ENCODE measurements around the gene RASL11A. TPM values are rescaled to one million over a fixed set of nuclear protein-coding genes. Genes with fewer than 3 reads are reported as not detected.

Gene RASL11A
- total RNA-seq, 1 experiment from 2014 or later = 2.7 TPM

DNA sequence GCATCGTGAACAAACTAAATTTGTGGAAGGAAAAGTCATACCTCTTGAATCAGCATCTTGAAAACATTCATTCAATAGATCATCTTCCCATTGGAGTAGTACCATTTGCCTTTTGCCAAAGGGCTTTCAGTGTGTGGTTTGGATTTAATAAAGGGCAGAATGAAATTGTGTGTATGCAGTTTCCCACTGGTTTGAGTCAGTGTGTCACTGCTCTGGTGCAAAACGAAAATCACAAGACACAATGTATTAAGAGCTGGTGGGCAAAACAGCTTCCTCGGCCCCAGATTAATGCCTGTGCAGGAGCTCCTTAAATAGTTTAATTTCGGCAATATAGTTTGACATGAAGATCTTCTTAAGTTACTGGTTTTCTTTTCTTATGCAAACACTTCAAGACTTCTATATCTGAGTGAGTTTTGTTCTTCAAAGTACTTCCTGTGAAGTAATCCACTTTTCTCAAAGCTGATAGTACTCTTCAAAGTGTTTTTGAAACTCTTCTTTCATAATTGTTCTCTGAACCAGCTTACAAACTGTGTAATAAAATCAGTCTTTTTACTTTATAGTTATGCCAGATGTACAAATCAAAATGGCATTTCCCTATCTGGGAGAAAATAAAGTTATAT is 32.1 kb downstream of the RASL11A start:
- H3K23ac ChIP-seq (ENCODE audit: insufficient read length, low read depth, low read length) = no peak overlapping the region
- no peak overlapping the region for H4K91ac ChIP-seq (ENCODE audit: insufficient read length, low read depth, low read length)
- no peak overlapping the region for H2BK5ac ChIP-seq (ENCODE audit: insufficient read length, low read length)
- H4K8ac ChIP-seq (replicated peaks; ENCODE audit: insufficient read length, low read depth, low read length) = no peak overlapping the region
- H3K23me2 ChIP-seq (ENCODE audit: insufficient read length, low read depth, low read length, poor library complexity, severe bottlenecking) = no peaks in the 10 kb centered on the region
- H3K4me1 Mint-ChIP-seq = no peaks in the 10 kb centered on the region
- no peak for TF ChIP-seq CTCF (conservative IDR thresholded peaks at IDR 0.05)
- no peak overlapping the region for H3K27ac ChIP-seq (ENCODE audit: insufficient read length, low read depth, low read length)
- H3K36me3 Mint-ChIP-seq (ENCODE audit: insufficient read depth in 1 of 3, low read depth in 3 of 3) = no peaks in the 10 kb centered on the region; a peak in 1 of 7 replicates
- no peaks in the 10 kb centered on the region for H3K79me2 ChIP-seq (ENCODE audit: insufficient read depth, low read length)
- H3T11ph ChIP-seq (ENCODE audit: low read length) = no peak overlapping the region
- H3K27me3 ChIP-seq (ENCODE audit: insufficient read depth, low read length) = no peaks in the 10 kb centered on the region
- no peak overlapping the region for H3K4me2 ChIP-seq (ENCODE audit: insufficient read depth, insufficient read length, low read length)
- H3K18ac ChIP-seq (ENCODE audit: insufficient read length, low read depth, low read length) = no peak overlapping the region
- no peak overlapping the region for H2BK12ac ChIP-seq (ENCODE audit: insufficient read length, low read depth, low read length)
- H3K9me3 Mint-ChIP-seq = peaks cover 0 to 6% of the 10 kb centered on the region in 2 experiments; a peak in 2 of 5 replicates
- H2BK120ac ChIP-seq (ENCODE audit: low read depth, low read length, poor library complexity, severe bottlenecking) = no peak overlapping the region
- no peak overlapping the region for H4K5ac ChIP-seq (ENCODE audit: insufficient read length, low read depth, low read length)
- no peak overlapping the region for H2BK20ac ChIP-seq (ENCODE audit: low read depth, low read length, poor library complexity, severe bottlenecking)
- no peak overlapping the region for H3K56ac ChIP-seq (ENCODE audit: insufficient read length, low read depth, low read length)
- H3K79me1 ChIP-seq (ENCODE audit: insufficient read depth, low read depth, low read length, poor library complexity, severe bottlenecking) = no peaks in the 10 kb centered on the region
- no peak overlapping the region for H3K14ac ChIP-seq (ENCODE audit: insufficient read depth, low read length)
- no peaks in the 10 kb centered on the region for H3K4me1 ChIP-seq (ENCODE audit: insufficient read depth, low read length)
- WGBS (ENCODE audit: extremely low coverage, insufficient read length, low lambda C conversion rate) = no CpG with 5 or more reads among the region's 4 CpGs
- no peak overlapping the region for H3K4ac ChIP-seq (ENCODE audit: low read depth, low read length)
- H2AFZ ChIP-seq (ENCODE audit: low read length) = no peak overlapping the region
- H3K4me3 Mint-ChIP-seq = no peak overlapping the region
- no peak for DNase-seq
- H2BK15ac ChIP-seq (ENCODE audit: low read depth, low read length) = no peak overlapping the region
- H2AK5ac ChIP-seq (ENCODE audit: insufficient read length, low read length) = no peak overlapping the region
- H3K9ac ChIP-seq (ENCODE audit: extremely low read depth, insufficient read length, low read length) = no peak overlapping the region
- H3K27ac Mint-ChIP-seq = no peak overlapping the region
- H4K20me1 ChIP-seq (ENCODE audit: control insufficient read depth, insufficient read depth, insufficient read length) = no peaks in the 10 kb centered on the region
- H3K9me3 ChIP-seq (ENCODE audit: control insufficient read depth, low read depth, low read length) = no peaks in the 10 kb centered on the region
- no peaks in the 10 kb centered on the region for H3K27me3 Mint-ChIP-seq (ENCODE audit: low read depth)

All from H9 (cell line).